Measurements from ENCODE around the gene ST3GAL4. TPM values are rescaled to one million over a fixed set of nuclear protein-coding genes. Genes with fewer than 3 reads are reported as not detected.
"Not testable (repeated sequence)": the region's sequence is repeated elsewhere in the genome, so short reads cannot be mapped to it uniquely, and the experiment has no call there.

Gene ST3GAL4
- total RNA-seq, 4 donors from 2014 or later = 13.2 to 59.3 (median 41.9) TPM

DNA sequence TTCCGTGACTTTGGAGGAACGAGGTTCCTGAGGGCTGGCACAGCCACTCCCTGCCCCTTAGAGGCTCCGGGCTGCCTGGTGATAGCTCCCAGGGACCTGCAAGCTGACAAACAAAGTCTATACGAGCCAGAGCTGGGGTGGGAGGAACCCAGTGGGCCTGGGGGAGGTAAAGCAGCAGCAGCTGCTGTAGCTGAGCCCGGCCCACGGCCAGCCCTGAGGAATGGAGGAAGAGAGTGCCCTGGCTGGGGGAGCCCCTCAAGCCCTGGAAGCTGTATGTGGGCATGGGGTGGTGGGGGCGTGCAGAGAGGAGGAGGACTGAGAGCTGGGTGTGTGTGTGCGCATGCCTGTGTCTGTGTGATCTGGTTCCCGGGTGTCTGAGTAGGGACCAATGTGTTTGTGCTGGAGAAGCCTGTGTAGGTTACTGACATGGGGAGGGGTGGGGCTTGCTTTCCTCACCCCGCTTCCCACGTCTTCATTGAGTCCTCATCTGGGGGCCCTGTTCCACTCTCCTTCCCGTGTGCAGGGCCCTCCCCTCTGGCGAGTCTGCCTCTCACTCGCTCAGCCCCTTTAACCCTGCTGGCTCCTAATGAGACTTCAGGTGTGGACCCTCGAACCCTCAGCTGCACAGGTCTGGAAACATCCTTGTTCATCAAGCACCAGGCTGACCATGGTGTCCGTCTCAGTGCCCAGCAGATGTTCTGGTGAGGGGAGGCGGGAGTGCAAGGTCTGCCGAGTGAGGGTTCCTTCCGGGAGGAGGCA lies 10.8 kb downstream of the ST3GAL4 start:
- peak; percentile 12 for ATAC-seq (ENCODE audit: low FRiP score)
- DNase-seq (ENCODE audit: low spot score) = no peak
- TF ChIP-seq, protein P1, sequence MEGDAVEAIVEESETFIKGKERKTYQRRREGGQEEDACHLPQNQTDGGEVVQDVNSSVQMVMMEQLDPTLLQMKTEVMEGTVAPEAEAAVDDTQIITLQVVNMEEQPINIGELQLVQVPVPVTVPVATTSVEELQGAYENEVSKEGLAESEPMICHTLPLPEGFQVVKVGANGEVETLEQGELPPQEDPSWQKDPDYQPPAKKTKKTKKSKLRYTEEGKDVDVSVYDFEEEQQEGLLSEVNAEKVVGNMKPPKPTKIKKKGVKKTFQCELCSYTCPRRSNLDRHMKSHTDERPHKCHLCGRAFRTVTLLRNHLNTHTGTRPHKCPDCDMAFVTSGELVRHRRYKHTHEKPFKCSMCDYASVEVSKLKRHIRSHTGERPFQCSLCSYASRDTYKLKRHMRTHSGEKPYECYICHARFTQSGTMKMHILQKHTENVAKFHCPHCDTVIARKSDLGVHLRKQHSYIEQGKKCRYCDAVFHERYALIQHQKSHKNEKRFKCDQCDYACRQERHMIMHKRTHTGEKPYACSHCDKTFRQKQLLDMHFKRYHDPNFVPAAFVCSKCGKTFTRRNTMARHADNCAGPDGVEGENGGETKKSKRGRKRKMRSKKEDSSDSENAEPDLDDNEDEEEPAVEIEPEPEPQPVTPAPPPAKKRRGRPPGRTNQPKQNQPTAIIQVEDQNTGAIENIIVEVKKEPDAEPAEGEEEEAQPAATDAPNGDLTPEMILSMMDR (IDR thresholded peaks at IDR 0.05) = no peak

DNA sequence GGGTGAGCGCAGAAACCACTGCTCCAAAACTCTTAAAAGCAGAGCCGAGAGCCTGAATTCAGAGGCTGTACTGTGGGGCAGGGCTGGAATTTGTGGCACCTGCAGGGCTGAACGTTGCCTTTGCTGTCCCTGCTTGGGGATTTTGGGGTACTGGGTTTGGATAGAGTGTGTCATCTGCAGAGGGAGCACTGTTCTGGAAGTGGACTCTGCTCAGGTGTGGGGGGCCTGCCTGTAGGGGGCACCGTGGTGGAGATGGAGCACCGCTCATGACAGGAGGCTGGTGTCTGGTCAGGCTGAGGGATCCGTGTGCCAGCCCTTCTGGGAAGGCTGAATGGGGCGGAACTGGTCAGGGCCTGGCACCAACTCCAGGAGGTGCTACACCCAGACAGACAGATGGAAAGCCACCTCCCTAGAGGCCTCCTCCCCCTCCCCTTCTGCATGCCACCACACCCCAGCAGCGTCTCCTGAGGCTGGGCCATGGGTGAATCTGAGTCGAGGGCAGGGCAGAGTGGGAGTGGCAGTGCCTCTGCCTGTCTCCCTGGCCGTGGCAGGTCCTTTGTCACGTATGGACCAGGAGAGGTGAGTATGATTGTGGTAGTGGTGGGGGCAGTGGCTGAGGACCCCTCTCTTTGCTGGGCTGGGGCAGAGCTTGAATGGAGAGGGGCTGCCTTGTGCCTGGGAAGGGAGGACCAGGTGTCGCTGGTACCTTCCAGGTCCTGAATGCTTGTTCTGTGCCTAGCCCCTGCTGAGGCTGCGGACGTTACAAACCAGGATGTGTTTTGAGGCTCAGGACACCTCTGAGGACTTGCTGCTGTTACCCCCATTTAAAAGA lies 11.6 kb downstream of the ST3GAL4 start:
- not testable (repeated sequence) for DNase-seq (ENCODE audit: low spot score); ATAC-seq (ENCODE audit: low FRiP score)

DNA sequence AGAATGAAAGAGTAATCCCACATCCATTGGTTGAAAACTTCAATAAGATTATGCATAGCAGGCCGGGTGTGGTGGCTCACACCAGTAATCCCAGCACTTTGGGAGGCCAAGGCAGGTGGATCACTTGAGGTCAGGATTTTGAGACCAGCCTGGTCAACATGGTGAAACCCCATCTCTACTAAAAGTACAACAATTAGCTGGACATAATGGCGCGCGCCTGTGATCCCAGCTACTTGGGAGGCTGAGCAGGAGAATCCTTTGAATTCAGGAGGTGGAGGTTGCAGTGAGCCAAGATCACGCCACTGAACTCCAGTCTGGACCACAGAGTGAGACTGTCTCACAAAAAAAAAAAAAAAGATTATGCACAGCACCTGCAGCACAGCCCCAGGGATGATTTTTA lies 12.3 kb downstream of the ST3GAL4 start:
- ATAC-seq (ENCODE audit: low FRiP score); DNase-seq (ENCODE audit: low spot score): not testable (repeated sequence)

DNA sequence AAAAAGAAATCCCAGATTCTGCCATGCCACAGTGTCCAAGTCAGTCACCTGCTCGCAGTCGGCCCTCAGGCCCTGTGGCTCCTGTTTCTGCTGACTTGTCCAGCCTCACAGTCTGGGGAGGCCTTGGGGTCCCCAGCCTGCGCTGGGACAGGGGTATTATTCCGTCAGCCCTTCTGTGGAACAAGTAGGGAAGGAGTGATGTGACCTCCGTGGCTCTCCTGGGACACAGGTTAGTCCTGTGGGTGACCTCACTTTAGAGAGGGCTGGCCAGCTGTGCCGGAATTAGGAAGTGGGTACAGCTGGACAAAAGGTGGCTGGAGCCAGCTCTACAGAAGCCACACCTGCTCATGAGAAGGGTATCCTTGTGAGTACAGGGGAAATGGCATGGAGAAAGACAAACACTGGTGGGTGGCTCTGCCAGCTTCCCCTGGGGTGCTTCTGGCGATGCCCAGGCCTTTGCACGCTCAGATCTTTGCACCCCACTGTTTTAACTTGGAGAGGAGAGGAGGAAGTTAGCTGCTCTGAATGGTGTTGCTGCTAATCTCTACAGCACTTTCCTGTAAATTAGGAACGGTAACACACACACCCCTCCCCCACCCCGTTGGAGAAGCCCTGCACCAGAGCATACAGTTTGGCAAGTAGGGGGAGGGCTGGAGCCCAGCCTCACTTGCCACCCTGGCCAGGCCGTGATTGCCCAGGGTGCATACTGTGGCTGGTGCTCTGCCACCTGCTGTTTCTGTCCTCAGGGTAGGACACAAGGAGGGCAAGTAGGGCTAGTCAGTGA lies 13.0 kb downstream of the ST3GAL4 start:
- not testable (repeated sequence) for DNase-seq (ENCODE audit: low spot score); ATAC-seq (ENCODE audit: low FRiP score)

DNA sequence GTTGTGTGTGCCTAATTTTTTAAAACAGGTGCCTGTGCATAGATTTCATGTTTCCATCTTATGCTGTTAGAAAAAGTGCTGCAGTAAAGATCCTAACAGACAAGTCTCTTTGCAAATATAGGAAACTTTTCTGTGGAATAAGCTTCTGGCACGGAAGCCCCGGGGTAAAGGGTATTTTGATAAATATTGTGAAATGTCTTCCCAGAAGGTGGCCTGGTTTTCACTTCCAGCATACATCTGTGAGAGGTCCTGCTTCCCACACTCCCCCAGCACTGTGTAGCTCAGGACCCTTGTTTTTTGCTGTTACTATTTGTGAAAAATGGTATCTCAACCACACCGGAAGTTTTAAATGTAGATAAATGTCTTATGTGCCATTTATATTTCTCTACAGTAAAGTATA lies 14.5 kb downstream of the ST3GAL4 start:
- DNase-seq (ENCODE audit: low spot score) = no peak
- TF ChIP-seq, protein P1 (IDR thresholded peaks at IDR 0.05) = no peak
- no peak for ATAC-seq (ENCODE audit: low FRiP score)

DNA sequence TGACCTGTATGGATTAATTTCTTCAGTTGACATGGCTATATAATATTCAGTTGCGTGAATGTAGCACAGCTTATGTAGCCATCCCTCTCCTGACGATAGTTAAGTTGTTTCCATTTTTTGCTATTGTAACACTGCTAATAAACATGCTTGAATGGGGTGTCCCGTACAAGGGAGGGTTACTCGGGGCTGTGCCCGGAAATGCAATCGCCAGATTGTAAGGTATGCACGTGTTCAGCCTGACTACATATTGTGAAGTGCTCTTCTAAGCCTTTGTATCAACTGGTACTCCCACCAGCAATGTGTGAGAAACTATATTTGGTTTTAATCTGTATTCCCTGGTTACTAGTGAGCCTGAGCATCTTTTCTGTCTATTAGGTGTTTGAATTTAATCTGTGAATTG lies 16.1 kb downstream of the ST3GAL4 start:
- TF ChIP-seq, protein P1 (IDR thresholded peaks at IDR 0.05) = no peak
- DNase-seq (ENCODE audit: low spot score) (no peak), ATAC-seq (ENCODE audit: low FRiP score) (no peak)

DNA sequence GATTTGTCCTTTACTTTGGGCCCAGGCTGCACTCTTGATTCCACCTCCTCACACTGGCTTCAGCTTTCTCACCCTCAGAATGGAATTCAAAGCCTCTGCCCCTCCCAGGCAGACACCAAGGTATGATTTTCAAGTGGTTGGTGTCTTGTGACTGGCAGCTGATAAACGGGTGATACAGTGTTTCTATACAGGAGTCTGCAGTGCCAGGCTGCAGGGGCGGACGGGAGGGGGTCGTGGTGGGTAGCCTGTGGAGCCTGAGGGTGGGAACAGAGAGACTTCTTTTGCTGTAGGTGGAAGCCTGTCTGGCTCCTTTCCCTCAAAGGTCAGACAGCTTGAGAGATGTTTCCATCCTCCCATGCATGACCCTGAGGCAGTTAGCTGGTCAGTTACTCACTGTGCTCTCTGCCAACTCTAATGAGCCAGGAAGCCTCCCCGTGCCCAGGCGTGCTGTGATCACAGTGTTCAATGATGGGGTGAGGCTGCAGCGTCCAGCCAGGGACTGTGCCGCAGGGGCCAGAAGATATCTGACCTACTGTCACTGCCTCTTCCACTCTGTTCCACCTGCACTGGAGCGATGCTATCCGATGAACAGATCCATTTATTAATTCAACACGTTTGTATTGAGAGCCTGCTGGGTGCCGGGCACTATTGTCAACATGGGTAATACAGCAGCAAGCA lies 18.0 kb downstream of the ST3GAL4 start:
- not testable (repeated sequence) for DNase-seq (ENCODE audit: low spot score)
- peak; percentile 91 for ATAC-seq (ENCODE audit: low FRiP score)

DNA sequence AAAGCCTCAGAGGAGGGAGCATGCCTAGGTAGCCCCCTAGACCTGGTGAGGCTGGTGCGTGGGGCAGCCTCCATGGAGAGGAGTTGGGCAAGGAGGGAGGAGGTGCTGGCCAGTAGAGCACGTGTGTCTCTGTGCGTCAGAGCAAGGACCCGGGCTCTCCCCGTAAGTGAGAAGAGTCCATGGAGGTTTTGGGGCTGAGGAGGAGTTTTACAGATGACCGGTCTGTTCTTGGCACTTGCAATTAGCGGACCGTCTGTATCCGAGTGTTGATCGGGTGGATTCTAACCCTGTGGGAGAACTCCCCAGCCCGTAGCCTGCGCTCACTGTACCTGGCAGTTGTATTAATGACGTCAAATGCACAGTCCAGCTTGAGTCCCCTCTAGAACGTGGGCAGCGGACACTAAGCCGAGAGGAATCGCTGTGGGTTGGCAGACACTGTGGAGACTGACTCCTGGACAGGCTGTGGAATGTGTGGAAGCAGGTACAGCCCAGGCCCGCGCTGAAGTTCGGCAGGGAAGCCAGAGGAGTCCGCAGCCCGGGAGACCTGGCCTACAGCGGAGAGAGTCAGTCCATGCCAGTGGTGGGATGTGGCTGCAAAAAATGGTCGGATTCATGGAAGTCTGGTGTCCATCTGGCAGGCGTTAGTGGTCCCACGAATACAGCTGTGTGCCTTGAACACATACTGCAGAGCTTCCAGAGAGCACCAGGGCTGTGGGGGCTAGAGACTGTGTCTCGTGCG lies 19.2 kb downstream of the ST3GAL4 start:
- ATAC-seq (ENCODE audit: low FRiP score); DNase-seq (ENCODE audit: low spot score): not testable (repeated sequence)

DNA sequence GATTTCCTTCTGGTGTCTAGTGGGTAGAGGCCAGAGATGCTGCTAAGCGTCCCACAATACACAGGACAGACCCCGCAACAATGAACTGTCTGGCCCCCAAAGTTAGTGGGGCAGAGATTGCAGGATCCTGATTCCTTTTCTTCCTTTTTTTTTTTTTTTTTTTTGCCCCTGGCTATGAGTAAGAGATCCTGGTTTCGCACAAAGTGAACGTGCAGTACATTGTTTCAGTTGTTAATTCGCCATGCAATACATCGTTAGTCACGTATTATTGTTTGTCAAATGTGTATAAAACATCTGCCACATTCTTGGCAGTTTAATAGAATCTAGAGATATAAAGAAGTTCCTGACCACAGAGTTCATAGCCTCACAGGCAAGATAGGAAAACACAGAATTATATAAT lies 20.2 kb downstream of the ST3GAL4 start:
- ATAC-seq (ENCODE audit: low FRiP score) = no peak
- no peak for DNase-seq (ENCODE audit: low spot score)
- TF ChIP-seq, protein P1 (IDR thresholded peaks at IDR 0.05) = no peak
